GM19328 (cell line): ENCODE data around the gene GRAMD1B.

Experiments used
- ATAC-seq: cut with Tn5 transposase; IDR thresholded peaks from one replicate; pipeline ENCODE4 v1.9.1; 2021; ENCODE audit warnings: mild to moderate bottlenecking, moderate library complexity; ENCODE audit not compliant: unreplicated experiment

GRAMD1B gene

DNA sequence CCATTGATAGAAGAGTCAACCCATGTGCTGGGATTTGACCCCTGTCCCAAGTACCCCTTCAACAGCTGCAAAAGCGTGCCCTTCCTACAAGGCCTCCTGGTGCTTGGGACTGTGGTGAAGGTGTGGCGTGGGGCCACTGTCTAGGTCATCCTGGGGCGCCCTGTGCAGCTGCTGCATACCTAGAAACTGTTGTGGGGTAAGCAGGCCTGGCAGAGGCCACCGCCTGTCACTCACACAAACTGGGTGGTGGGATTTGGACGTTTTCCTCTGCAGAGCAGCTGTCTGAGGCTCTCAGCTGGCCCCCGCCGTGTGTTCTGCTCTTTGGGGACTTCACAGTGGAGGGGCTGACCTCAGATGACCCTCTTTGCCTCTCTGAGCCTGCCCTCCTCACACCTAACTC is 154.7 kb downstream of the GRAMD1B start:
- no peak for ATAC-seq

DNA sequence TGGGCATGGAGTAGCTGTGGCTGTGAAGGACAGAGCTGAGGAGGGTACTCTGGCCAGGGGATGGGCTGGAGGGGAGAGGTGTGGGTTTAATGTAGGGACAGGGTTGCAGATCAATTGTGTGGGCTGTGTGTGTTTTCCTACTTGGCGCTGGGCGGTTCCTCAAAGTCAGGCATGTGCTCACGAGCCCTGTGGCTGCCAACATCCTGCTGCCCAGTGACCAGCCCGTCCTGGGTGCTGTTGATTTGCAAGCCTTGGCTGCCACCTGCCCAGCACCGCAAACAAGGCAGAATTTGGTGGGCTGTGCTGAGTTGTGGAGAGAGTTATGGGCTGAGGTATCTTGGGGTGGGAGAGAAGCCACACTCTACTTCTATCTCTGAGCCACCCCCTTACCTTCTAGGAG is 155.1 kb downstream of the GRAMD1B start:
- ATAC-seq, result no peak

DNA sequence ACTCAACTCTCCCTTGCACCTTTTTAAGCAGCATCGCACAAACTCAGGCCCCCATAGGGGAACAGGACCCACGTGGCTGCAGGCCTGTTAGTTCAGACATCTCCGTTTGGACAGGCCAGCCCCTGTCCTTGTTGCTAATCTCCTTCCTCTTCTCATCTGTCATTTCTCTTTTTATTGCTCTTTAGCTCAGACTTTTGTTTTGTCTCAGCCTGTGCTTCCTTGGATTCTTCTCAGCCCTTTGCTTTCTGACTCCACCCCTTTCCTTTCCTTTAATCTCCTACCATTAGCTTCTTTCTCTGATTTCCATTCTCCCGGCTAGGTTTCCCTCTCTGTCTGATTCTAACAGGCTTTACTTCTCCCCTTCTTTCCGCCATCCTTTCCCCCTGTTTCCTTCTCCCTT is 155.6 kb downstream of the GRAMD1B start:
- no peak for ATAC-seq

DNA sequence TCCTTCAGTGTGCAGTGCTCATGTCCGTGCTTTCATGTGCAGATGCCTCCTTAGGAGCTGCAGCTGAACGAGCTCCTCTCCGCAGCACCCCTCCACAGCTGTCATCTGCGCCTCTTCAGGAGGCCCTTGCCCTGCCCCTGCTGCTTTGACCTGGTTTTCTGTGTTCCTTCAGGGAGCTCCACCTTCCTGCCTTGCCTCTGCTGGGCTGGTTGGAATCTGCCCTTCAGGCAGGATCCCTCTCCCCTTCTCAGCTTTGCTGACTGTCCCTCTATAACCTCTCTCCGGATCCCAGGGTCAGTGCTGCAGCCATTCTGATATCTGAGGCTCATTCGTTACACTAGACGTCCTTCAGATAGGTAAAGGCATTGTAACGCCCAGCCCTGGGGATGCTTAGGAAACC is 156.5 kb downstream of the GRAMD1B start:
- no peak for ATAC-seq

DNA sequence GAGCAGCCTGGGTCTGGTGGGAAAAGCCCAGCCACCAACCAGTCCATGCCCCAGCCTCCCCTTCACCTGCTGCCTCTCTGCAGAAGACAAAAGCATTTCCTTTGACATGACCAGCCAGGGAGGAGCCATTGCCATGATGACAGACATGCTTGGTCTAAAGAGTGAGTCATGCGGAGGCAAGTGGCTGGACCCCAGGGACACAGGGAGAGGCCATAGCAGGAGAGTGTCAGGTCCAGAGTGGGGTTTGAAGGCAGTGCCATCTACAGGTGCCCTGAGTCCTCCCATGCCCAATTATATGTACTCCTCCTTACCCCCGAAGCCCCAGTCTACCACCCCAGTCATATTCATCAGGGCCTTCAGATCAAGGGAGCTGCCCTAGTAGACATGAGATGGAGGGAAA is 157.0 kb downstream of the GRAMD1B start:
- no peak for ATAC-seq

DNA sequence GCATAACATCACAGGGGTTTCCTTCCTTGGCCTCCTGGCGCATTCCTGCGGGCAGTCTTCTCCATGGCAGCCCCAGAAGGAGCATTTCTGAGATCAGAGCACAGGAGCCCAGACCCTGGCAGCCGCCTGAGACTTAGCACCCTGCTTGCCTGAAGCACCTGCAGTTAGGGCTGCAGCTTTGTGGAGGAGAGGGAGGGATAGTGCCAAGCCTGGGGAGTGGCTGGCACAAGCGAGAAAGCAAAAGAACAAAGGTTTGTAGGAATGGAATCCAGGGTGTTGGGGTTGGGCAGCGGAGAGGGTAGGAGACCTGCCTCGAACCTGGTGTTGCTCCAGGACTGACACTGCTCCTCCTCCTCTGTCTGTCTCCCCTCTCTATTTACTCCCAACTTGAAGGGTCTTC is 157.5 kb downstream of the GRAMD1B start:
- ATAC-seq, result no peak

DNA sequence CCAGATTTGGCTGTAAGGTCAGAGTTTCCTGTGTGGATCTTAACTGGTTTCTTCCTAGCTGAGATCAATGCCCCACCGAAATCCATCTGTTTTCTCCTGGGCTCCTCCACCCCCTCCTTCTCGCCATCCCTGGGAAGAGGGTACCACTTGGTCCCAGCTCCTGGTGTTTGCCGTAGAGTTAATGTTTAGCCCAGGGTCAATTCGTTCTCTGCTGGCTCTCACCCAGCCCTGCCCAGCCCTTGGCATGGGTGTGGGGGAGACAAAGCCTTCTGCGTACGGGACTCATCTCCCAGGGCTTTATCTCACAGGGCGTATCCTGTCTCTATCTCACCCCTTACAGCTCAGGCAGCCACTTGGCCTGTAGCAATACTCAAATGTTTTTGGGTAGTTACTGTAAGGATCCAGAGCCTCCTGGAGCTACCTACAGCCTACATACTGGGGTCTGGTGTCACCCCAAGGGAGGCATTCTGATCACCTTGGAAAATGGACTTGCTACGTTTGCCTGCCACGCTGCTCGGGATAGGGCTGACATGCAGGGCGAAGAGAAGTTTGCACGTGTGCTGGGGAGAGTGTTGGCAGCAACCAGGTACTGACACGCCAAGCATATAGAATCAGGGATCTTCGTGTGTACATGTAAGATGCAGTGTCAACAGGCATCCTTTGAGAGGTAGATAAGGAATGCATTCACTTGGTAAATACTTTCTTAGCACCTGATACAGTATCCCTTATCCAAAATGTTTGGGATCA is 158.2 kb downstream of the GRAMD1B start:
- ATAC-seq, result no peak

DNA sequence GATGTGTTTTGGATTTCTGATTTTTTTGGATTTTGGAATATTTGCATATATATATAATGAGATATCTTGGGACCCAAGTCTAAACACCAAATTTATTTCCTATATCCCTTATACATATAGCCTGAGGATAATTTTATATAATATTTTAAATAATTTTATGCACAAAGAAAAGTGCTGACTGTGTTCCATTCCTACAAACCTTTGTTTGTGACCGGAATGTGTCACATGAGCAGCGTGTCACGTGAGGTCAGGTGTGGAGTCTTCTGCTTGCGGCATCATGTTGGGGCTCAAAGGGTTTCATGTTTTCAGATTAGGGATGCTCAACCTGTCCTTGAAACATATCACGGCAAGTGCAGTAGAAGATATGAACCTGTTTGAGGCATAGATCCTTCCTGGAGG is 158.8 kb downstream of the GRAMD1B start:
- no peak for ATAC-seq

DNA sequence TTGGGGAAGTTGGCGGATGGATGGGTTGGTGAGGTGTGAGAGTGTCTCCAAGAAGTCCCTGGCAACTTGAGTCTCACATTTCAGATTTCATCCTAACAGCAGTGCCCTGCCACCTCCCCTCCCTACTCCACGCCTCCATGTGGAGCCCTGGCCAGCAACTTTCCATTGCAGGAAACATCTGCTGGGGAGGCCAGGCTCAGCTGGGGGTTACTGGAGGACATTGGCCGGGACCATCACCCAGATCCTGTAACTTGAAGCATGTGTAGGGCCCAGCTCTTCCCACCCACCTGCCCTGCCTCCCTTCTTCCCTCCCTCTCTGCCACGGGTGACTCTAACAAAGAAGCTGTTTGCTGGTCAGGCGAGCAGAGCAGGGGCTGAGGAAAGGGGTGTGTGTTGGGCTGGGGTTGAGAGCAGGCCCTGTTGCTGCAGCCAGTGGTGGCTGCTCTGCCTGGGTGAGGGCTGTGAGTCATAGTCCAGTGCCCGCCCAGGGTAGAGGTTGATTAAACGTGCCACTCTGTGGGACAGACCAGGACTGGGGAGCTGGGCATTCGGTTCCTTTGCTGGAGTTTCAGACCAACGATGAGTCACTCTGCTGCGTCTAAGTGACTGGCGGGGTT is 160.3 kb downstream of the GRAMD1B start:
- no peak for ATAC-seq

DNA sequence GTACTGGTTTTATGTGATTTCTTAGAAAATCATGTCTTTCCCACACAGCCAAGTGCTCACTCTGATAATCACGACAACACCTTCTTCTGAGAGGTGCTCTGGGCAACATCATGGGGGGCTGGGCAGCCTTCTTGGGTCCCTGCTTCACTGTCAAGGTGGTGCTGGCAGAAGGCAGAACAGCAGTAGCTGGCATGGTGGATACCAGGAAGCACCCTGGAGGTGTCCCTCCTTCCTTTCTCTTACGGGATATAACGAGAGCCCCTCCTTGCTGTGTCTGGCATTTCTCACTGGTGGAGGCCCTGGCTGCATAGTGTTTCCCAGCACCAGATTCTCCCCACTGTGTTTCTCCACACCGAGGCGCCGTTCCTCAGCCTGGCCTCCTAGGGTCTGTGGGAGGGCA is 163.5 kb downstream of the GRAMD1B start:
- no peak for ATAC-seq

DNA sequence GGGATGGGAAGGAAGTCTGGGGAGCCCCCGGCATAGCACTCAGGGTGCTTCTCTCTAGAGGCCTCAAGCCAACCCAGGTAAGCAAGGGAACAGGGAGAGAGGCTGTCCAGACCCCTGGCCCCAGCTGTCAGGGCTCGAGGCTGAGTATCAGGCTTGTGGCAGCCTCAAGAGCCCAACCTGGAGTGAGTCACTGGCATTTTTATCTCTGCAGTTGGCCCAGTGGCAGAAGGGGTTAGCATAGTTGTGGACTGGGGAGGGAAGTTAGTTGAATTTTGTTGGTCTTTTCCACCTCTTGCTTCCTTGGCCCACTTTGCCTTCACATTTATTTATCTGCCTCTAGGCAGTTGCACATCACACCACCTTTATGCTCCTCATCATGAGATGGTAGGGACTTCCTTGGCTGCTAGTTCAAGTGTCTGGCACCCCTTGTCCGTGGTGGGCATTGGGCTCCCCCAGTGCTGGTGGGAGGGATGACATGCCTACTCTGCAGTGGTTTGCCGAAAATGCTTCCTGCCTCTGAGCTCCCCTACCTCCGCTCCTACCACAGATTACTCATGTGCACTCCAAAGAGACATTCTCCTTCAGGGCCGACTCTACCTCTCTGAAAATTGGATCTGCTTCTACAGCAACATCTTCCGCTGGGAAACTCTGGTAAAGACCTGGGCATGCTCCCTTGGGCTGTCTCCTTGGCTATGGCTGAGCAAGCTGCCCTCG is 164.3 kb downstream of the GRAMD1B start:
- no peak for ATAC-seq

DNA sequence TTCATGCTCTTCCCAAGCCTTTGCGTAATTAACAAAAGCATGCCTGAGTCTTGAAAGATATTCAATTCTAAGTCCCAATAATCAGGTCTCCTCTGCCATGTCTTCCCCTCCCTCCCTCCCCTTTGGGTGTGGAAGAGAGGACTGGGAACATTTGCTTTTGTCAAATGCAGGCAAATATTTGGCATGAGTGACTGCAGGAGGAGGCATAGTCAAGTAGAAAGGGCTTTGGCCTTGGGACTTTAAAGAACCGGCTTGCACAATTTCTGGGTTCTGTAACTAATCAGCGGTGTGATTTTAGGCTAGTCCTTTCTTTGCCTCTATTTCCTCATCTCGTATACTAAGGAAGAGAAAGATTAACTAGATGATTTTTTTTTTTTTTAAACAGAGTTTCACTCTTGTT is 164.9 kb downstream of the GRAMD1B start:
- ATAC-seq, result no peak

DNA sequence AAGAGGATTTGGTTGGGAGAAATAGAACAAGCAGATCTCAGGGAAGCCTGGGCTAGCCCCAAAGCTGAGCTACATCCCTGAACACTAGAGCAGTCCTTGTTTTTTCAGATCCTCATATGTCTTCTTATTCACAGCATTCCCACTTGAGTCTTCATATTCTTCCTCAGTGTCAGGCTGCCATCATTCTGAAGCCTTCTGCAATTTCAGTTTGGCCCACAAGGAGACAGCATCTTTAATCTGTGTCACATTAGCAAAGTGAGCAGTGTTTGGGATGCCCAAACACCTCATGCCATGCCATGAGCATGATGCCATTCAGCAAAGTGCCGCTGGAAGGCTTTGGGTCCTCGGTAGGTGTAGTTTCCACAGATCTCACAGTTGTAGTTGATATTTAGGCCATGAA is 167.8 kb downstream of the GRAMD1B start:
- no peak for ATAC-seq

DNA sequence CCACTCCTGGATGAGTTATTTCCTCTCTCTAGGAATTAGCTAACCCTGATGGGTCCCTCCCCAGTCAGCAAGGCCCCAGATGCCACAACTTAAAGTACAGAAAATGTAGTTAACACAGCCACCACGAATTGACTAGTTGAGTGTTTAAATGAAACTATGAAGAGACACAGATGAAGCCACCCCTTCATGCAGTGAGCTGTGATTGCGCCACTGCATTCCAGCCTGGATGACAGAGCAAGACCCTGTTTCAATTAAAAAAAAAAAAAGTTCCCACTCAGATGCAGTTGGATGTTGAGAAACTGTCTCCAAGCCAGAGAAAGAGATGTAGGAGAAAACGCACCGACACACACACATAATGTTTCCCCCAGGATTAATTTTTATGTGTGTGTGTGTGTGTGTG is 171.1 kb downstream of the GRAMD1B start:
- ATAC-seq, result no peak

DNA sequence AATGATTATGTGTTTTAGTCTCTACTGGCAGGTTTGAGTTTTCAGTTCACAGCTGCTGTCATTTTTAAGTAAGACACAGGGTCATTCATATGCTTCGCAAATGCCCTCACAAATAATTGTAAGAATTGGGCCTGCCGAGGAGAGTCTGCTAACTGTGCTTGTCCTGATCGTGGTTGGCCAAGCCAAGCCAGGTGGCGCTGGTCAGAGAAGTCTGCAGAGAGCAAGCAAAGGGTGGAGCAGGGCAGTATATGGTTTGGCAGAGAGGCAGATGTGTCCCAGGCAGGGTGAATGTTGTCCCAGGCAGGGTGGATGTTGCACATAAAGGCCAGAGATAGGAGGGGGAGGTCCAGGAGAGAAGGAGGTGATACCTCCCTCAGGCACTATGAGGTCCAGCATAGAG is 171.7 kb downstream of the GRAMD1B start:
- no peak for ATAC-seq

DNA sequence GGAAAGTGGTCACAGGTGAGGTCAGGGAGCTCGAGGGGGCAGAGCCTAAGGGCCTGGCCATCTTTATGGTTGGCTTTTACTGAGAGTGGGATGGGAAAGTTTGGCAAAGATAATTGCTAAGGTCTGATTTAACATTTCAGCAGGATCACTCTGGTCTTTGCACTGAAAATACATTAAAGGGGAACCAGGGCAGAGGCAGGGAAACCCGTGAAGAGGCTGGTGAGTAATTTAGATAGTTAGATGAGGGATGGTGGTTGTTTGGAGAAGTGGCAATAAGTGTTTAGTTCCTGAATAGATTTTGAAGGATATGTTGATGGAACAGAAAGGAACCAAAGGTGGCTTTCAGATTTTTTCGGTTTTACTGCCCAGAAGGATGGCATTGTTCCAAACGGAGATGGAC is 173.6 kb downstream of the GRAMD1B start:
- no peak for ATAC-seq

DNA sequence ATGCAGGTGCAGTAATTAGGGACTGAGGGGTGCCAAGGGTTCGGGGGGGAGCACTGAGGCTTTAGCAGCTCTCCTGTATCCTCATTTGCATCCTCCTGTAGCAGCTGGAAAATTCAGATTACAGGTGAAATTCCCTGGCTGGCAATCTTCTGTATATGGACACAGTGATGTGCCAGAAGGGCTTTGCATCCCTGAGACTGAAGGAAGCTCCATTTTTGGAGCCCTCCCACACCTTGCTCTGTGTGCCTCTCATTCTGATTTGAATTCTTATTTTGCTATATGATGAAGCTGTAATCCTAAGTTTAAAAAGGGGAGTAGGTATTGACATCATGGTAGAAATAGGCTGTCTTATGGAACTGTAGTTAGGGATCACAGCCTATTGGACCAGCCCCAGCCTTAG is 177.7 kb downstream of the GRAMD1B start:
- no peak for ATAC-seq

DNA sequence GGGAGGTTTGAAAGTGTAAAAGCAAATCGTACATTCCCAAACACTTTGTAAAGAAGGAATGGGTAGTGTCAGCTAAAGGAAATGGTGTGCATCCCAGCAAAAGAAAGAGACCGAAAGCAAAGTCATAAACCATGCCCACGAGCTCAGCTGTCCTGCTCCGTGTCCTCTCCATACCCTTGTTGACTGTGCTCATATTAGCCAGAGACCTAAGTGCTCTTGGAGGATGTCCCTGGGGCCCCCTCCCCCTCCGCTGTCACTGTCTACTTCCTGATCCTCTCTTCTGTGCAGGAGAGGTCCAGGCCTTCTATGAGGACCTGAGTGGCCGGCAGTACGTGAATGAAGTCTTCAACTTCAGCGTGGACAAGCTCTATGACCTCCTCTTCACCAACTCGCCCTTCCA is 178.3 kb downstream of the GRAMD1B start:
- no peak for ATAC-seq

DNA sequence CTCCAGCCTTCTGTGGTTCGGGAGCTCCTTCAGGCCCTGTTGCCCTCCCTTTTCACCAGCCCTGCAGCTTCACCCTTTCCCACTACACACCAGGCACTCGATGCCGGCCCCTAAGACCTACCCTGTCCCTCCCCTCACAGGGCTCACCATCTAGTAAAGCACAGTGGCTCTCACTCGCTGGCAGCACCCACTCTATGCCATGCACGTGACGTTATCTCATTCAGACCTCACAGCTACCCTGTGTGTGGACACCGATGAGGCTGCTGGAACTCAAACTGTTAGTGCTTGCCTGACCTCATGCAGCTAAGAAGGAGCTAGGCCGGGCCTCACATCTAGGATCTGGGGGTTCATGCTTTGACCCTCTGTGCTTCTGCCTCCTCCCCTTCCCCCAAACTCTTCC is 178.9 kb downstream of the GRAMD1B start:
- no peak for ATAC-seq

DNA sequence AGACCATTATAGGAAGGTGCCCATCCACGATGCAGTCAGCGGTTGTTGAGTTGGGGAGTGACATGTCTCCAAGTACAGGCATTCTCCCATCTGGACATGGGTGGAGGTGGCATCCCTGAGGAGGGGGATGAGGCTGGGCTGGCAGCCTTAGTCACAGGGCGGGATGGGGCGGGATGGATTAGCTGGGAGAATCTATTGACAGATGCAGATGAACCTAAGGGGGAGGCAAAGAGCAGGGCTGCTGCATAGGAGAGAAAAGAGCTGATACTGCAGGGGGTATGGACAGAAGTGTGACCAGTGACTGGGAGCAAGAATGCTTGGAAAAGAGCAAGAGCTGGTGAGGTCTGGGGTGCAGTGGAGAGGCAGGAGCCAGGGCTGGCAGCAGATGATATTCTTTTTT is 181.6 kb downstream of the GRAMD1B start:
- no peak for ATAC-seq

DNA sequence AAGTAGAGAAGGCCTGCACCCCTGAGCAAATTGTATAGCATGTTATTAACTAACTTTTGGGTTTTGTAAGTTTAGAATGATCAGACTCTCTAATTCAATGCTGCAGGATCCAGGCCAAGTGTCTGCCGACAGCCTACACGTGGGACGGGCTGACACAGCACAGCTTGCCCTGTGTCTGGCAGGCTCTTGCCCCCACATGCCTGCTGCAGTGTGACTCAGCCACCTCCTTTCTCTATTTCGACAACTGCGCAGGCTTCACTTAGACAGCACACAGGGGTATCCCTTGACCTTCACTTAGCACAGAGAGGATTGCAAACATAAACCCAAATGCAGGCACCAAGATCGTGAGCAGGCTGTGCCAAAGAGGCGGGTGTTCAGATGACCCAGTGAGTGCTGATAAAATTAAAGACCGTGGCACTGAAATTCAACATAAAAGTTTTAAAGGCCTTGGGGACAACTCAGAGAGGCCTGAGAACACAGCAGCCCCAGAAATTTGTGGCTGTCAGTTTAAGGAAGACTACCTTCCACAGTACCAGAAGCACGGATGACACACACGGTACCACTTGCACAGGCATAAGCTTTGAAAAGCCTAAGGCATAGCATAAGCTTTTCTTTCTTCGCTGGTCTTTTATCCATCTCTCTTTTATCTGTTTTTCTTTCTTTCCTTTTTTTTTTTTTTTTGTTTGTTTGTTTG is 186.6 kb downstream of the GRAMD1B start:
- no peak for ATAC-seq

DNA sequence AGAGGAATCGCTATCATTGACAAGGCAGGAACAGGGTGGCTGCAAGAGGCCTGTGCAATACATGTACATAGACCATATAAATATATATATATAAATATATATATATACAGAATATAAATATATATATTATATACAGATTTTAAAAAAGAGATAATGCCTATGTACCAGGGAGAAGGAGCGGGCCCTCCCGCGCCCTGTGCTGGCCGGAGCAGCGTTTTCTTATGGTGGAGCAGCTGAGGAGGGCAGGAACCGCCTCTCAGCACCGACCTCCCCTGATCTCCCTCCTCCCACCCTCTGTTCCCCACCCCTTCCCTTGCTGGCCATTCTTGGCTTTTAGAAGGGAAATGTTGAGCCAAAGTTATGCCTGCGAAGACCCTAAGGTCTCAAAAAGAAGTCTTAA is 192.5 kb downstream of the GRAMD1B start:
- ATAC-seq, result no peak
